Stomach (tissue), 9 donors: ENCODE results near the gene PLXNA1. TPM values are rescaled to one million over a fixed set of nuclear protein-coding genes. Genes with fewer than 3 reads are reported as not detected.

ENCODE experiments used
- DNase-seq, 2 donors: peaks; one replicate each; pipeline versions ENCODE4 v3.0.0 to v3.0.0-alpha.2; 2013 to 2019
- H3K27ac ChIP-seq, 5 donors: fragments of 200-600 bp in 4 of 5; sonication (generic) in 4 of 5; one replicate each; pipeline ENCODE4 v1.5.1; 2013 to 2019; ENCODE audit warnings: mild to moderate bottlenecking in 1 of 5, moderate library complexity in 1 of 5
- H3K27me3 ChIP-seq, 3 donors: fragments of 200-600 bp; sonication (generic); one replicate each; pipeline ENCODE4 v1.5.1; 2017 to 2019; ENCODE audit warnings: mixed run types in 1 of 3
- H3K36me3 ChIP-seq, 4 donors: fragments of 200-600 bp; sonication (generic); 1 replicate in 3 of 4; 2 replicates in 1 of 4; pipeline ENCODE4 v1.5.1; 2016 to 2019
- H3K4me1 ChIP-seq, 4 donors: fragments of 200-600 bp; sonication (generic); one replicate each; pipeline ENCODE4 v1.5.1; 2016 to 2019
- H3K4me3 ChIP-seq, 4 donors: fragments of 200-600 bp; sonication (generic) in 3 of 4; one replicate each; pipeline ENCODE4 v1.5.1; 2016 to 2019; ENCODE audit warnings: mild to moderate bottlenecking in 1 of 4
- H3K9me3 ChIP-seq, 4 donors: fragments of 200-600 bp; sonication (generic); one replicate each; pipeline ENCODE4 v1.5.1; 2016 to 2019
- CTCF ChIP-seq, 7 experiments: fragments of 450-650 bp in 4 of 7; fragments of 200-600 bp in 3 of 7; sonication (generic) in 3 of 7; IDR thresholded peaks; one replicate each; pipeline ENCODE4 v1.5.1; 2016 to 2019; ENCODE audit warnings: antibody characterized with exemption in 7 of 7, control low read depth in 2 of 7, mild to moderate bottlenecking in 1 of 7
- EP300 ChIP-seq: sonication (generic); formaldehyde crosslinking; IDR thresholded peaks from one replicate; pipeline ENCODE4 v1.6.1; 2017; ENCODE audit warnings: antibody characterized with exemption
- POLR2A ChIP-seq, 4 donors: fragments of 450-650 bp; IDR thresholded peaks; one replicate each; pipeline ENCODE4 v1.6.1; 2016; ENCODE audit warnings: antibody characterized with exemption in 4 of 4, control low read depth in 2 of 4, mild to moderate bottlenecking in 1 of 4, moderate library complexity in 1 of 4
- POLR2AphosphoS5 ChIP-seq, 3 donors: sonication (generic); formaldehyde crosslinking; IDR thresholded peaks; one replicate each; pipeline ENCODE4 v1.6.1; 2016; ENCODE audit warnings: antibody characterized with exemption in 3 of 3
- WGBS, 5 donors: extraction: QIAGEN DNeasy Blood & Tissue Kit in 3 of 5; methylation state at CpG; one replicate each; pipeline versions ENCODE4 v1.1.5 to v1.1.7; 2013 to 2018; 5-methylcytosine and 5-hydroxymethylcytosine counted together
- intact Hi-C: fragments of 100-400 bp; cut with DNase I; formaldehyde crosslinking; loops from one replicate; pipeline ENCODE4 v1.15.1; 2023; ENCODE audit warnings: low total_unique reads
- polyA plus RNA-seq, 3 donors: library from polyadenylated mRNA; stranded (reverse); fragments of 200-250 nt; gene quantifications; one replicate each; pipeline ENCODE4 v1.2.3, GENCODE V29; 2013
- total RNA-seq, 5 donors: library from RNA; depleted of rRNA; stranded (reverse); fragments of >200 nt; gene quantifications; one replicate each; pipeline versions ENCODE4 v1.1.0 to v1.2.3, GENCODE V29; 2014 to 2016
- donor health status: healthy with polysubstance abuse.
- donor health status: Bipolar disorder and iron deficiency.
- donor health status: healthy.

The PLXNA1 gene
- total and polyA plus RNA-seq, 8 donors = 0.92 to 54.7 (median 13.9) TPM

DNA sequence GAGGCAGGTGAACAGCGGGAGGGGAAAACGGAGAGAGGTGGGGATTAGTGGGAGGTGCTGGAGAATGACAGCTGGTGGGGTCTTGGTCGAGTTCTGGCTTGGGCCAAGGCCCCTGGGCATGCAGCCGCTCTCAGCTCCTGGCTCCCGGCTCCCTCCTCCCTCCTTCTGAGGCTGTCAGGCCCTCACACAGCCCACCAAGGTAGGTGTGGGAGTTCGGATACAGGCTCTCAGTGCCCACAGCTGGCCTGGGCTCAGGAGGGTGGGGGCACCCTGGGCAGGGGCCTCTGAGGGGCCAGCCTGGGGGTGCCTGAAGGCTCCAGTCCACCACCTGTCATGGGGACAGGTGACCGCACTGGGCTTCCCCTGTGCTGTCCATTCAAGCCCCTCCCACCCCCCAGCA lies 39.9 kb downstream of the PLXNA1 start:
- Histone ChIP-seq H3K4me3 (no peak overlapping the region), H3K27ac (no peak overlapping the region), H3K4me1 (no peaks in the 10 kb centered on the region), H3K9me3 (no peaks in the 10 kb centered on the region), H3K27me3 (no peaks in the 10 kb centered on the region), H3K36me3 (peaks cover 41 to 100% (median 90%) of the 10 kb centered on the region in 4 donors)
- intact Hi-C loops = no loop called here
- TF ChIP-seq CTCF (IDR thresholded peaks at IDR 0.05) = no peak
- TF ChIP-seq POLR2AphosphoS5 (IDR thresholded peaks at IDR 0.05) = no peak
- TF ChIP-seq EP300 = no peak
- TF ChIP-seq POLR2A (IDR thresholded peaks at IDR 0.05) = no peak
- no peak for DNase-seq
- WGBS, 5 donors = 85 to 94% (median 86%) methylated on average over 6 to 7 of the region's 7 CpGs

DNA sequence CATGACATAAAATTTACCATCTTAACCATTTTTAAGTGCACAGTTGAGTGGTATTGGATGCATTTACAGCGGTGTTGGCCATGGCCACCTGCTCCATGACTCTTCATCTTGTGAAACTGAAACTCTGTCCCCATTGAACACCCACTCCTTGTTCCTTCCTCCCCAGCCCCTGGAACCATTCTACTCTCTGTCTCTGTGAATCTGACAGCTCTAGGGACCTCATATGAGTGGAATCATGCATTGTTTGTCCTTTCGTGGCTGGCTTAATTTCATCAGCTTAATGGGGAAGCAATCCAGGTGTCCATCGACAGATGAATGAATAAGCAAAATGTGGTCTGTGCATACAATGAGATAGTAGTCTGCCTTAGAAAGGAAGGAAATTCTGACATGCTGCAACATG lies 42.5 kb downstream of the PLXNA1 start:
- H3K27ac ChIP-seq = no peak overlapping the region
- no peak for TF ChIP-seq CTCF (IDR thresholded peaks at IDR 0.05)
- no peak for TF ChIP-seq POLR2A (IDR thresholded peaks at IDR 0.05)
- TF ChIP-seq EP300 = no peak
- TF ChIP-seq POLR2AphosphoS5 (IDR thresholded peaks at IDR 0.05) = no peak
- H3K4me3 ChIP-seq = no peak overlapping the region
- WGBS, 5 donors = 63 to 78% (median 70%) methylated on average over 3 of the region's 3 CpGs
- H3K36me3 ChIP-seq = peaks cover 46 to 100% (median 90%) of the 10 kb centered on the region in 4 donors
- no peaks in the 10 kb centered on the region for H3K4me1 ChIP-seq
- DNase-seq = no peak
- H3K27me3 ChIP-seq = no peaks in the 10 kb centered on the region
- no peaks in the 10 kb centered on the region for H3K9me3 ChIP-seq
- intact Hi-C loops = no loop called here

- intact Hi-C loops = no loop called here
- 67 to 89% (median 81%) methylated on average over 5 of the region's 5 CpGs for WGBS, 5 donors
These were observed 43.1 kb downstream of the PLXNA1 start for GRCh38 chr3:127026036-127026435.

DNA sequence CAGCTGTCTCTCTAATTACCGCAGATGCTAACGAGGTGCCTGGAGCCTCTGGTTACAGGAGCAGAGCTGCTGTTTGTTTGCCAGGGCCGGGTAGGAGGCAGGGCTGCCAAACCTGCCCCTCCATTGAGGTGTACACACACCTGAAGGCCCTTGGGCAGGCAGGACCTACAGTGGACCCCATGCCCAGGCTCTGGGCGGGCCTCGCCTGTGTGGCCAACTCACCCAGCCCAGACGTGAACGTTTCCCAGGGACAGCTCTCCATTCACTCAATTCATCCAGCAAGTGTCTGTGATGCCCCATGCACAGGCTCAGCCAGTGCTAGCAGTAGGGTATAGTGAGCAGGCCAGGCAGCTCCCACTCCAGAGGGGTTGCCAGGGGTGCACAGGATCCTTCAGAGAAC lies 43.7 kb downstream of the PLXNA1 start:
- WGBS, 5 donors = 83 to 93% (median 86%) methylated on average over 7 of the region's 7 CpGs
- intact Hi-C loops = no loop called here
- no peaks in the 10 kb centered on the region for H3K27me3 ChIP-seq
- DNase-seq = no peak
- TF ChIP-seq CTCF (IDR thresholded peaks at IDR 0.05) (no peak), EP300 (no peak), POLR2AphosphoS5 (IDR thresholded peaks at IDR 0.05) (no peak), POLR2A (IDR thresholded peaks at IDR 0.05) (no peak)
- no peak overlapping the region for H3K27ac ChIP-seq
- peaks cover 39 to 100% (median 90%) of the 10 kb centered on the region in 4 donors for H3K36me3 ChIP-seq
- no peaks in the 10 kb centered on the region for H3K4me1 ChIP-seq
- no peak overlapping the region for H3K4me3 ChIP-seq
- no peaks in the 10 kb centered on the region for H3K9me3 ChIP-seq

More at GRCh38 chr3:127026036-127026435, 43.1 kb downstream of the PLXNA1 start:
- no peaks in the 10 kb centered on the region for H3K9me3 ChIP-seq
- TF ChIP-seq POLR2A (IDR thresholded peaks at IDR 0.05) (no peak), EP300 (no peak), CTCF (IDR thresholded peaks at IDR 0.05) (no peak), POLR2AphosphoS5 (IDR thresholded peaks at IDR 0.05) (no peak)
- no peaks in the 10 kb centered on the region for H3K4me1 ChIP-seq
- H3K27me3 ChIP-seq = no peaks in the 10 kb centered on the region
- DNase-seq = no peak
- H3K36me3 ChIP-seq = peaks cover 42 to 100% (median 90%) of the 10 kb centered on the region in 4 donors
- H3K4me3 ChIP-seq = no peak overlapping the region
- no peak overlapping the region for H3K27ac ChIP-seq
